HepG2 (cell line): Measurements from ENCODE around the gene ENTPD2. TPM values are rescaled to one million over a fixed set of nuclear protein-coding genes. Genes with fewer than 3 reads are reported as not detected.

Source experiments
- ATF7 ChIP-seq, 2 experiments: fragments of 450-650 bp in 1 of 2; sonication (generic) in 1 of 2; formaldehyde crosslinking in 1 of 2; IDR thresholded peaks; 2 replicates each; pipeline versions ENCODE4 v1.4.0 to v1.6.1; 2016 to 2020; ENCODE audit warnings: antibody characterized with exemption in 1 of 2, mild to moderate bottlenecking in 1 of 2, missing genetic modification reagents in 1 of 2
- CHD2 ChIP-seq: IDR thresholded peaks from 2 replicates; pipeline ENCODE4 v1.6.1; 2011; ENCODE audit warnings: low read depth, low read length, improper control_type of control experiment
- CSRNP1 ChIP-seq: sonication (generic); formaldehyde crosslinking; IDR thresholded peaks from 2 replicates; pipeline ENCODE4 v1.8.1; 2023; ENCODE audit warnings: mild to moderate bottlenecking, missing genetic modification reagents
- HCFC1 ChIP-seq: fragments of 150-350 bp; IDR thresholded peaks from 2 replicates; pipeline ENCODE4 v1.6.1; 2014; ENCODE audit warnings: low read depth, low read length
- IRF2 ChIP-seq: IDR thresholded peaks from 2 replicates; pipeline ENCODE4 v1.6.1; 2018; ENCODE audit warnings: missing genetic modification reagents, missing compliant biosample characterization
- MXD4 ChIP-seq: IDR thresholded peaks from 2 replicates; pipeline ENCODE4 v1.6.1; 2016; ENCODE audit warnings: mild to moderate bottlenecking, missing biosample characterization, missing genetic modification reagents
- NR1H2 ChIP-seq: sonication (generic); formaldehyde crosslinking; IDR thresholded peaks from 2 replicates; pipeline ENCODE4 v1.8.1; 2022; ENCODE audit warnings: low read depth, missing genetic modification reagents, borderline replicate concordance
- SNAPC5 ChIP-seq: sonication (generic); formaldehyde crosslinking; IDR thresholded peaks from 2 replicates; pipeline ENCODE4 v1.8.1; 2023; ENCODE audit warnings: mild to moderate bottlenecking, missing genetic modification reagents, borderline replicate concordance
- SP5 ChIP-seq: IDR thresholded peaks from 2 replicates; pipeline ENCODE4 v1.6.1; 2016; ENCODE audit warnings: low read depth, borderline replicate concordance
- TSC22D2 ChIP-seq: sonication (generic); formaldehyde crosslinking; IDR thresholded peaks from 2 replicates; pipeline ENCODE4 v1.5.1; 2020; ENCODE audit warnings: missing genetic modification reagents, mild to moderate bottlenecking, borderline replicate concordance
- ZNF263 ChIP-seq: sonication (generic); formaldehyde crosslinking; IDR thresholded peaks from 2 replicates; pipeline ENCODE4 v1.4.0; 2020; ENCODE audit warnings: missing genetic modification reagents
- ZNF407 ChIP-seq: sonication (generic); formaldehyde crosslinking; IDR thresholded peaks from one replicate; pipeline ENCODE4 v1.5.1; 2020; ENCODE audit warnings: mild to moderate bottlenecking, missing genetic modification reagents; ENCODE audit errors: not compliant biosample characterization
- ZNF580 ChIP-seq: IDR thresholded peaks from 2 replicates; pipeline ENCODE4 v1.6.1; 2016; ENCODE audit warnings: low read depth, borderline replicate concordance
- ZNF639 ChIP-seq: conservative IDR thresholded peaks from 2 replicates; pipeline ENCODE4 v1.6.1; 2018; ENCODE audit warnings: missing genetic modification reagents
- ZNF83 ChIP-seq: sonication (generic); formaldehyde crosslinking; IDR thresholded peaks from 2 replicates; pipeline ENCODE4 v1.4.0; 2020; ENCODE audit warnings: missing genetic modification reagents, mild to moderate bottlenecking, borderline replicate concordance
- ZSCAN12 ChIP-seq: sonication (generic); formaldehyde crosslinking; IDR thresholded peaks from 2 replicates; pipeline ENCODE4 v1.9.0; 2021; ENCODE audit warnings: mild to moderate bottlenecking, missing genetic modification reagents
- polyA plus RNA-seq, 8 experiments: library from polyadenylated mRNA; depleted of rRNA in 3 of 8; stranded (reverse) in 7 of 8; unstranded in 1 of 8; fragments of >200 nt; fragmentation: Illumina TruSeq in 4 of 8; extraction: Trizol in 4 of 8; gene quantifications; 2 replicates each; pipeline versions ENCODE4 v1.2.1 to v1.2.3, GENCODE V29; 2011 to 2016; ENCODE audit warnings: low read depth in 4 of 8, missing spikeins in 1 of 8, mixed read lengths in 1 of 8; ENCODE audit not compliant: insufficient read depth in 1 of 8
- total RNA-seq, 5 experiments: library from RNA; depleted of rRNA; stranded (reverse); fragments of >200 nt; fragmentation: Illumina TruSeq; extraction: Trizol; gene quantifications; 2 replicates each; pipeline ENCODE4 v1.2.3, GENCODE V29; 2016; ENCODE audit warnings: low read depth in 1 of 5

The ENTPD2 gene
- total and polyA plus RNA-seq, 2 of the 13 experiments (the other 11 are each of a cell fraction or from before 2014, with no cell fraction given): 0.95 to 3.2 TPM

GRCh38 chr9:137086531-137087408 is 32.9 kb upstream of the ENTPD2 start, which contains the start of gene MAN1B1 (continued):
- TF ChIP-seq SNAPC5 (CRISPR knock-in tag) (no peak), TSC22D2 (CRISPR knock-in tag) (no peak), ZSCAN12 (no peak), SP5 (CRISPR knock-in tag) (peak; percentile 66), ZNF263 (no peak; the same call in 1 of the 2 replicates), NR1H2 (CRISPR knock-in tag) (no peak; the same call in 1 of the 2 replicates), MXD4 (CRISPR knock-in tag) (peak; percentile 99), ZNF639 (CRISPR knock-in tag) (peak; percentile 33; the same call in 1 of the 2 replicates), ZNF407 (CRISPR knock-in tag) (no peak), HCFC1 (peak; percentile 43; the same call in 1 of the 2 replicates), ATF7 (IDR thresholded peaks at IDR 0.05) (no peak), ATF7 (CRISPR knock-in tag; IDR thresholded peaks at IDR 0.05) (no peak), IRF2 (CRISPR knock-in tag) (0 out of 2 replicates have a peak, but pooled peaks have one; percentile 41), ZNF83 (no peak), CSRNP1 (CRISPR knock-in tag) (no peak), CHD2 (peak; percentile 20; the same call in 1 of the 2 replicates), ZNF580 (CRISPR knock-in tag) (peak; percentile 82; the same call in 1 of the 2 replicates)
